ENCODE measurements around the gene POTEF. TPM values are rescaled to one million over a fixed set of nuclear protein-coding genes. Genes with fewer than 3 reads are reported as not detected.

Gene POTEF
- total RNA-seq, 1 experiment from 2014 or later, result 3.5 TPM

GRCh38 chr2:130152816-130153595, 24.0 kb upstream of the POTEF start:
- H3K9ac ChIP-seq (ENCODE audit: low read length), result no peak overlapping the region
- ChIA-PET POLR2A (no interaction called here), RAD21 (ENCODE audit: low non-redundant PET in 1 of 2, low total read pairs in 2 of 2, uncharacterized antibody in 2 of 2, unreplicated experiment in 2 of 2) (no interaction called here), CTCF (no interaction called here)
- H3K9me3 ChIP-seq (ENCODE audit: control insufficient read depth in 1 of 2, insufficient read depth in 1 of 2, low read depth in 1 of 2, low read length in 2 of 2), result no peaks in the 10 kb centered on the region
- H3K4me2 ChIP-seq (ENCODE audit: low read length), result no peak overlapping the region
- no peak overlapping the region for H3K4me3 ChIP-seq (replicated peaks in 1 of 2; ENCODE audit: low read depth in 1 of 2, low read length in 2 of 2)
- DNase-seq (ENCODE audit: low read depth, low spot score), result no peak
- no peak overlapping the region for H2AFZ ChIP-seq (ENCODE audit: low read depth, low read length, poor library complexity, severe bottlenecking)
- TF ChIP-seq EZH2 (IDR thresholded peaks at IDR 0.05), result no peak
- TF ChIP-seq CEBPB (IDR thresholded peaks at IDR 0.05; ENCODE audit: low read depth), result no peak
- TF ChIP-seq REST (IDR thresholded peaks at IDR 0.05; ENCODE audit: low read depth), result no peak
- TF ChIP-seq POLR2A (IDR thresholded peaks at IDR 0.05; ENCODE audit: borderline replicate concordance, extremely low read depth, insufficient read depth, insufficient read length), result no peak
- no peak for TF ChIP-seq EGR1 (IDR thresholded peaks at IDR 0.05; ENCODE audit: low read depth)
- no peak for TF ChIP-seq ZBTB33 (IDR thresholded peaks at IDR 0.05; ENCODE audit: extremely low read depth, insufficient replicate concordance, low read length)
- no peak for TF ChIP-seq SIN3A (IDR thresholded peaks at IDR 0.05; ENCODE audit: low read depth)
- no peak for TF ChIP-seq ZFX (IDR thresholded peaks at IDR 0.05)
- TF ChIP-seq SP1 (IDR thresholded peaks at IDR 0.05; ENCODE audit: low read depth), result no peak
- no peak for TF ChIP-seq ZNF274 (IDR thresholded peaks at IDR 0.05; ENCODE audit: low read depth, low read length)
- TF ChIP-seq JUND (IDR thresholded peaks at IDR 0.05), result no peak
- no peak for TF ChIP-seq ELF1 (IDR thresholded peaks at IDR 0.05; ENCODE audit: borderline replicate concordance, low read depth)
- TF ChIP-seq TCF7L2 (IDR thresholded peaks at IDR 0.05; ENCODE audit: borderline replicate concordance, extremely low read depth, insufficient read depth, insufficient read length), result no peak
- TF ChIP-seq YY1 (IDR thresholded peaks at IDR 0.05; ENCODE audit: extremely low read depth, insufficient replicate concordance, low read depth, low read length), result no peak
- TF ChIP-seq CTCF (IDR thresholded peaks at IDR 0.05 in 2 of 3, conservative IDR thresholded peaks at IDR 0.05 in 1 of 3; ENCODE audit: borderline replicate concordance in 1 of 3, insufficient read depth in 1 of 3, low read depth in 2 of 3, low read length in 2 of 3), result no peak
- no peak for TF ChIP-seq POLR2AphosphoS5 (IDR thresholded peaks at IDR 0.05; ENCODE audit: low read depth, low read length)
- no peak for TF ChIP-seq CBX3 (IDR thresholded peaks at IDR 0.05; ENCODE audit: low read depth)
- no peak for TF ChIP-seq RAD21 (IDR thresholded peaks at IDR 0.05; ENCODE audit: low read depth)
- no peak for TF ChIP-seq EZH2phosphoT487 (IDR thresholded peaks at IDR 0.05; ENCODE audit: borderline replicate concordance)
- no peak for TF ChIP-seq FOSL1 (IDR thresholded peaks at IDR 0.05; ENCODE audit: low read depth)
- no peak overlapping the region for H3K27ac ChIP-seq (ENCODE audit: low read depth, low read length)
- H3K79me2 ChIP-seq (ENCODE audit: insufficient read depth, low read length), result no peaks in the 10 kb centered on the region
- H3K4me1 ChIP-seq (ENCODE audit: control insufficient read depth in 1 of 2, insufficient read depth in 2 of 2, low read length in 2 of 2), result no peaks in the 10 kb centered on the region
- H3K36me3 ChIP-seq (ENCODE audit: control insufficient read depth in 1 of 2, insufficient read depth in 2 of 2, low read length in 2 of 2), result peaks cover 0 to 5% of the 10 kb centered on the region in 2 experiments; a peak in 1 of 4 replicates
- no peak for ATAC-seq
- no peaks in the 10 kb centered on the region for H4K20me1 ChIP-seq (ENCODE audit: insufficient read depth)
- no peaks in the 10 kb centered on the region for H3K27me3 ChIP-seq (ENCODE audit: insufficient read depth, low read length)
- intact Hi-C loops (cut with micrococcal nuclease), result no loop called here
- no peaks in the 10 kb centered on the region for H3K9me2 ChIP-seq (ENCODE audit: insufficient read depth)
- no TSS peak for BruUV-seq (replicated peaks)
